GM19023 (cell line): Measurements from ENCODE around the gene NFATC2.
"Not testable (repeated sequence)": the region's sequence is repeated elsewhere in the genome, so short reads cannot be mapped to it uniquely, and the experiment has no call there.

Source experiments
- ATAC-seq: cut with Tn5 transposase; IDR thresholded peaks from one replicate; pipeline ENCODE4 v1.9.1; 2021; ENCODE audit warnings: mild to moderate bottlenecking, moderate library complexity; ENCODE audit not compliant: unreplicated experiment

Gene NFATC2

DNA sequence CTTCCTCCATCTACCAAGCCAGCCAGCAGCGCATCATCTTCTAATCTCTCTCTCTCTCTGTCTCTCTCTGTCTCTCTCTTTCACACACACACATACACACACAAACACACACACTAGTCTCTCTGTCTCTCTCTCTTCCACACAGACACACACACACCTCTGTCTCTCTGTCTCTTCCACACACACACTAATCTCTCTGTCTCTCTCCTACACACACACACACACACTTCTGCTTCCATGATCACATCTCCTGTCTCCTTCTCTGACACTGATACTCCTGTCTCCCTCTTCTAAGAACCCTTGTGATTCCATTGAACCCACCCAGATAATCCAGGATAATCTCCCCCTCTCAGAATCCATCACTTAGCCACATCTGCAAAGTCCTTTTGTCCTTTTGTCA lies 181.3 kb downstream of the NFATC2 start:
- no peak for ATAC-seq

- no peak for ATAC-seq
Observed at GRCh38 chr20:51360451-51361201, 181.9 kb downstream of the NFATC2 start.

DNA sequence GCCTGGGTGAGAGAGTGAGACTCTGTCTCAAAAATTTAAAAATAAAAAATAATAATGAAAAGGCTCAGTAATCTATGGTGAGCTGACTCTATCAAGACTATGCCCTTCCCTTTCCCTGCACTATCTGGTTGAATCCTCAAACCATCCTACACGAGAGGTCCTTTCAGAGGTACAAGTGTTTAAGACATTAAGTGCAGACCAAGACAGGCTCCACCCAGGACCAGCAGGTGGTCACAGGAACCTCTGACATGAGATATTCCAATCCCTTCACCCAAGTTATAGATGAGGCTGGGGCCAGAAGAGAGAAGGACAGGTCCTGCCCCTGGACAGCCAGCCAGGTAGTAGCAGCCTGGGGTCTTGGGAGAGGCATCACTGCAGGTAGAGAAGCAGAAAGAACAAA lies 182.6 kb downstream of the NFATC2 start:
- no peak for ATAC-seq

DNA sequence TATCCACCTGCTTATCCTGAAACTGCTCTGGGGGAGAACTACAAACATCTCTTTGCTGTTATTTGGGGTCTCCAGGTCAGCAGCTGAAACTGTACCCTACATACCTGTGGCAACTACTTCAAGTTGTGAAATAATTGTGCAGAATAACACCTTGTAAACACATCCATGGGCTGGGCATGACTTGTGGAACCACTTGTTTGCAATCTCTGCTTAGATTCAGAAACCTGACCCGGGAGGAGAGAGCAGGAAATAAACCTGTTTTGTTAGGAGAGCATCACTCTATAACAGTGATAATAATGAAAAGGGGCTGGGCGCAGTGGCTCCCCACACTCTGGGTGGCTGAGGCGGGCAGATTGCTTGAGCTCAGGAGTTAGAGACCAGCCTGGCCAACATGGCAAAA lies 183.1 kb downstream of the NFATC2 start:
- no peak for ATAC-seq

- ATAC-seq: no peak
Observed at GRCh38 chr20:51358032-51358724, 184.3 kb downstream of the NFATC2 start.

- ATAC-seq: no peak
Observed at GRCh38 chr20:51357543-51357942, 185.0 kb downstream of the NFATC2 start.

GRCh38 chr20:51356871-51357270 lies 185.6 kb downstream of the NFATC2 start:
- ATAC-seq: no peak

- ATAC-seq: no peak
Observed at GRCh38 chr20:51354769-51355319, 187.7 kb downstream of the NFATC2 start.

GRCh38 chr20:51354191-51354768 lies 188.2 kb downstream of the NFATC2 start:
- no peak for ATAC-seq

GRCh38 chr20:51353491-51353890 lies 189.0 kb downstream of the NFATC2 start:
- no peak for ATAC-seq

DNA sequence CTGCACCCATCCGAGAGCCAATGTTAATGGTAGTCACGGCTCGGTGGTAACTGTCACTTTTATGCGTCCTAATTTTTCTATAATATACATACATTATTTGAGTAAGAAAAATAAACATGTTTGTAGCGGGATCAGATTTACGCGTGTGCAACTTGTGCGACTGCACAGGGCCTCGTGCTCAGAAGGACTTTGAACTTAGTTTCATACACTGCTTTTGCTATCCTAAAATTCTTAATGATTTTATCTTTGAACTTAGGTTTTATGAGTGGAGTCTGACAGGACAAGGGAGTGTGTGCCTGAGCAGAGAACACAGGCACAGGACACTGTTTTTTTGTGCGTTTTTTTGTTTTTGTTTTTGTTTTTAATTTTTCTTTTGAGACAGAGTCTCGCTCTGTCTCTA lies 189.7 kb downstream of the NFATC2 start:
- no peak for ATAC-seq

DNA sequence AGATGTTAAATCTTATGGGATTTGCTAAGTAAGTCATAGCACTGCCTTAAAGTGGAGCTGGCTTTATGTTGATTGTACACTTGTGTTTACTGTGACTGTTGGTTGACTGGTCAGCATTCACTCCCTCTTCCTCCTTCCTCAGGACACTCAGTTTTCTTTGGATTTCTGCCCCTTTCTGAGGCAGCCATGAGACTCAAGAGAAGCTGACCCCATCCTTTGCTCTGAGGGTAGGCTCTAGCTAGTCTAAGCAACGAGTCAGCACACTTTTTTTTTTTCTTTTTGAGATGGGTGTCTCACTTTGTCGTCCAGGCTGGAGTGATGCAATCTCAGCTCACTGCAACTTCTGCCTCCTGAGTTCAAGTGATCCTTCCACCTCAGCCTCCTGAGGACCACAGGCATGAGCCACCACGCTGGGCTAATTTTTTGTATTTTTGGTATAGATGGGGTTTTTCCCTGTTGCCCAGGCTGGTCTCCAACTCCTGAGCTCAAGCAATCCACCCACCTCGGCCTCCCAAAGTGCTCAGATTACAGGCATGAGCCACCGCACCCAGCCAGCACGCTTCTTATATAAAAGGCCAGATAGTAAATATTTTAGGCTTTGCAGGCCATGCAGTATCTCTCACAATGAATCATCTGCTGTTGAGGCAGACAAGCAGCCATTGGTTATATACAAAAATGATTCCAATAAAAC lies 191.4 kb downstream of the NFATC2 start:
- ATAC-seq: no peak

DNA sequence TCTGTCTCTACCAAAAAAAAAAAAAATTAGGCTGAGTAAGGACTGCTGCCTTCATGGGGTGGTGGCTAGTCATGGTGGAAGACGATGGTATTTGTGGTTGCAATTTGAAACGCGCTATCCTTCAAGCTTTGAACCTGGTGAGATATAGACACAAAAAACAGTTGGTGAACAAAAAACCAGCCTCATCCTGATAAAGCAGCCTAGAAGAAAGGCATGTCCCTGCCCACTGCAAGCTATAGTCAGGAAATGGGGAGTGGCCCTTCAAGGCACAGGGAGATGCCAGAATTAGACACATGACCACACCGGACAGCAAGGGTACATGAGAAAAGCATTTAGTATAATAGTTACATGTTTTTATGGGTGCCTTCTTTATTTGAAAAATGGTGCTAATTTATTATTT lies 193.6 kb downstream of the NFATC2 start:
- no peak for ATAC-seq

- ATAC-seq: no peak
Observed at GRCh38 chr20:51347831-51348230, 194.7 kb downstream of the NFATC2 start.

- no peak for ATAC-seq
Observed at GRCh38 chr20:51346686-51347485, 195.6 kb downstream of the NFATC2 start.

GRCh38 chr20:51345601-51346101 lies 196.9 kb downstream of the NFATC2 start:
- no peak for ATAC-seq

- not testable (repeated sequence) for ATAC-seq
Observed at GRCh38 chr20:51343802-51344201, 198.7 kb downstream of the NFATC2 start.

GRCh38 chr20:51342510-51343236 lies 199.8 kb downstream of the NFATC2 start:
- ATAC-seq: no peak

DNA sequence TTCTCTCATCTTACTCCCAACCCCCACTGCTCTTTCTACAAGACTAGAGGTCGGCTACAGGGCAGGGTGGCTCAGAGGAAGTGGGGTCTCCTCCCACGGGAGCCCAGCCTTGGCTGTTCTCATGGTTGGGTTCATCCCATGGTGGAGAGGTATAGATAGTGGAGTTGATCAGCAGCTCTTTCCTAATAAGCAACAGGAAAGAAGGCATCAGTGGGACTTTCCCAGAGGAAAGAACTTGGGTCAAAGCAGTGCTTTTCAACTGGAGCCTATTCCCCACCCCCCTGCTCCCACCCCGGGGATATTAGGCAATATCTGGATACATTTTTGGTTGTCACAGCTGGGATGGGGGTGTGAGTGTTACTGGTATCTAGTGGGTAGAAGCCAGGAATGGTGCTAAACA lies 200.9 kb downstream of the NFATC2 start:
- no peak for ATAC-seq

- no peak for ATAC-seq
Observed at GRCh38 chr20:51340451-51340840, 202.1 kb downstream of the NFATC2 start.
